ENCODE measurements around the gene HGS.
A peak's percentile ranks its signal among the peaks of the same experiment; 100 is the strongest.

The HGS gene

DNA sequence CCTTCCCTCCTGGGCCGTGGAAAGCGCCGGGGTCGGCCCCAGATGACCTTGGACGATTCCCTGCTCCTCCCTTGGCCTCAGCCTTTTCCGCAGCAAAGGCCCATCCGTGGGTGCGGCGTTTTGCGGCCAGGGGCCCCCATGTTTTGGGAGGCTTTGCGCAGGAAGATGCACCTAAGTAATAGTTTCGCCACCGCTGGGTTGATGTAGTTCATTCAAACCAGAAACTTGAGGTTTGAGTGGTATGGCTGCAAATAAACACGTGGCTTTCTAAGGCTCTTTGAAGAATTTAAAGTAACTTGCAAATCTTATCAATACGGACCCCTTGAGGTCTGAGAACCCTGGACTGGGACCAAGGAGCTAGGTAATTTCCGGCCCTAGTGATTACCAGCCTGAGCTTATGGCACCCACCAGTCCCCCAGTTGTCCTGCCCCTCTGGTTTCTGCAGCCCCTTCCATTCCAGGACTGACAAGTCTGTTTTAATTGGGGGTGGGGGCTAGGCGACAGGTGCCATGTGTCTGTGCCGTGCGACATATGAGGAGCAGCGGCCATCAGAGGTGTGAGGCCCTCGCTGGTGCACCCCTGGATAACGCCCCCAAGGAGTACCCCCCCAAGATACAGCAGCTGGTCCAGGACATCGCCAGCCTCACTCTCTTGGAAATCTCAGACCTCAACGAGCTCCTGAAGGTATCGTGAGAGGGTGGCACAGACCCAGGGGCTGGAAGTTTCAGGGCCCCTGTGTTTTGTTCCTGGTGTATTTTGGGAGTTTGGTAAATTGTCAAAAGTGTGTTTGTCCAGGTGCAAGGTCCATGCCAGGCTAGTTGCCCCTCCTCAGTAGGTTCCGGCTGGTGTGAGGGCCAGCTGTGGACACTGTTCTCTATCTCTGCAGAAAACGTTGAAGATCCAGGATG, 20.2 kb downstream of the HGS start:
- TF ChIP-seq CTCF (IDR thresholded peaks at IDR 0.05; ENCODE audit: insufficient read depth, low read length, missing control alignments) = no peak
- CTCF ChIA-PET = interaction anchor here (1.0 to 1.5 kb wide), 3 partner anchors 9 to 103 kb away, joined by 3 to 5 read pairs (median 3); no protein-coding TSS in a partner anchor
- POLR2A ChIA-PET = interaction anchor here (0.6 to 1.9 kb wide), 7 partner anchors 8 to 197 kb away, joined by 3 to 26 read pairs (median 4); partner anchors contain the start of genes ARL16, HGS and SLC25A10
- H3K4me3 ChIP-seq (ENCODE audit: low read depth, low read length) = peak overlapping the region; percentile 86
- no peak for DNase-seq (ENCODE audit: low read depth, low spot score)

- no peak for DNase-seq (ENCODE audit: low read depth, low spot score)
- ChIA-PET POLR2A (no interaction called here), CTCF (interaction anchor here (0.8 to 1.5 kb wide), 2 partner anchors 26 to 105 kb away, joined by 3 read pairs; no protein-coding TSS in a partner anchor)
- no peak for TF ChIP-seq CTCF (IDR thresholded peaks at IDR 0.05; ENCODE audit: insufficient read depth, low read length, missing control alignments)
- no peak overlapping the region for H3K4me3 ChIP-seq (ENCODE audit: low read depth, low read length)
Measured at GRCh38 chr17:81705518-81706231, 21.9 kb downstream of the HGS start.

GRCh38 chr17:81706232-81706611, 22.4 kb downstream of the HGS start:
- TF ChIP-seq CTCF (IDR thresholded peaks at IDR 0.05; ENCODE audit: insufficient read depth, low read length, missing control alignments) = no peak
- ChIA-PET POLR2A (no interaction called here), CTCF (interaction anchor here (0.8 kb wide), 1 partner anchor 27 kb away, joined by 3 read pairs; no protein-coding TSS in a partner anchor)
- no peak for DNase-seq (ENCODE audit: low read depth, low spot score)
- no peak overlapping the region for H3K4me3 ChIP-seq (ENCODE audit: low read depth, low read length)

DNA sequence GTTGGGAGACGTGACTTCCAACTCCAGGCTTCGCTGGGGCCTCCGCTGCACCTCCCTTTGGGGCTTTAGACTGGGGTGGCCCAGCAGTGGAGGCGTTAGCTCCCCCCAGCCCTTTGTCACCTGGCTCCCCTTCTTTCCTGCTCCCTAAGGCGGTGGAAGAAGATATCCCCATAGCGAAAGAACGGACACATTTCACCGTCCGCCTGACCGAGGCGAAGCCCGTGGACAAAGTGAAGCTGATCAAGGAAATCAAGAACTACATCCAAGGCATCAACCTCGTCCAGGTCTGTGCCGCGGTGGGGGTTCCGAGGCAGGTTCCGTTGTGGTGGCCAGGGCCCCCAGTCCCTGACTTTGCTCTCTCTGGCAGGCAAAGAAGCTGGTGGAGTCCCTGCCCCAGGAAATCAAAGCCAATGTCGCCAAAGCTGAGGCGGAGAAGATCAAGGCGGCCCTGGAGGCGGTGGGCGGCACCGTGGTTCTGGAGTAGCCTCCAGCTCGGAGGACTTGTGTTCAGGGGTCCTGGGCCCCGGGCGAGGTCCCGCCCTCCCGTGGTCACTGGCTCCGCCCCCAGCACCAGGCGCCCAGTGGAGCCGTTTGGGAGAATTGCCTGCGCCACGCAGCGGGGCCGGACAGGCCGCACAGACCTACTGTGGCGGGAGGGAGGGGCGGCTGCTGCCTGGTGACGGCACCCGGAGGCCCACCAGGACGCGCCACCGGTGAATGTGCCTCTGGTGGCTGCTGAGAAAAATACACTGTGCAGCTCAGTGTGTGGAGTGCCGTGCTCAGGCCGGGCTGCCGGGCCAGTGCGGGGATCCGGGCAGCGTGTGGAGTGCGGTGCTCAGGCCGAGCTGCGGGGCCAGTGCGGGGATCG, 23.2 kb downstream of the HGS start:
- H3K4me3 ChIP-seq (ENCODE audit: low read depth, low read length) = no peak overlapping the region
- TF ChIP-seq CTCF (IDR thresholded peaks at IDR 0.05; ENCODE audit: insufficient read depth, low read length, missing control alignments) = no peak
- no peak for DNase-seq (ENCODE audit: low read depth, low spot score)
- CTCF ChIA-PET = no interaction called here
- POLR2A ChIA-PET = no interaction called here

DNA sequence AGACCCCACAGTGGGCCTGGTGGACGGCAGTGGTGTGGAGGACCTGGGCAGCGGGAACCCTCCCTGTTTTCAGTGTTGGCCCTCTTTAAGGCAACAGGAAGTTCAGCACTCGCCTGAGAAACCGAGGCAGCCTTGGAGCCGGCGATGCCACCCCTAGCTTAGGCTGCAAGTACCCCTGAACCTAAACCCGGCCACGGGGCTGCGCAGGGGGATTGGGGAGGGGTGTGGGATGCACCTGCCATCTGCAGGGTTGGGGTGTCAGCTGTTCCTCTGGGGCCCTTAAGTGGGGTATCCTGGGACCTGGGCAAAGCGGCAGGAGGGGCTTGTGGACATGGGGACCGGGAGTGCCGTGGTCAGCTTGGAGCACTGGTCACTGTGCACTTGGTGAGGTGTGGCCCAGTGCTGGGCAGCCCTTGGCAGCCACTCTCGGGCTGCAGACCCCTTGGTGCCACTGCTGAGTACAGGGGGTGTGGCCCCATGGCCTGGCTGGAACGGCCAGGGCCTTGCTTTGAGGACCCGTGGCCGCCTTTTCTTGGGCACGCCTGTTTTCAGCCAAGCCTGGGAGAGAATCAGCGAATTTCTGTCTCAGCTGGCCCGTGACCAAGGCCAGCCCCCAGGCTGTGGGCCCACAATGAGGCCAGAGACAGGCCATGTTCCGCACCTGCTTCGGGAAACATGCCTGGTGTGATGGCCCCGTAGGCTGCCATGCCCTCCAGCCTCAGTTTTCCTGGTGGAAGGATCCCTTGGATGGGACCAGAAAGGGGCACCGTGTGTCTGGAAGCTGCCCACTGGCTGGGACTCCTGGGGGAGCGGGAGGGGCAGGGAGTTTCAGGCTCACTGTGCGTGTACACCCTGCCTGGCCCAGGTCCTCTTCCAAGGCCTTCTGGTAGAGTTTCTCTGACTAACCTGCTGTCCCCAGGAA, 24.2 kb downstream of the HGS start:
- ChIA-PET CTCF (no interaction called here), POLR2A (no interaction called here)
- no peak for DNase-seq (ENCODE audit: low read depth, low spot score)
- no peak for TF ChIP-seq CTCF (IDR thresholded peaks at IDR 0.05; ENCODE audit: insufficient read depth, low read length, missing control alignments)
- no peak overlapping the region for H3K4me3 ChIP-seq (ENCODE audit: low read depth, low read length)

All from AG04449 (cell line).